Suprapubic skin (tissue), 4 donors: ENCODE results near the gene LRRC27. TPM values are rescaled to one million over a fixed set of nuclear protein-coding genes. Genes with fewer than 3 reads are reported as not detected.

Source experiments
- DNase-seq, 2 donors: peaks; one replicate each; pipeline ENCODE4 v3.0.0-alpha.2; 2019; ENCODE audit warnings: low spot score in 2 of 2
- H3K27ac ChIP-seq: fragments of 200-600 bp; sonication (generic); one replicate; pipeline ENCODE4 v1.5.1; 2019
- H3K27me3 ChIP-seq: fragments of 200-600 bp; sonication (generic); one replicate; pipeline ENCODE4 v1.5.1; 2019
- H3K36me3 ChIP-seq: fragments of 200-600 bp; sonication (generic); one replicate; pipeline ENCODE4 v1.5.1; 2019
- H3K4me1 ChIP-seq: fragments of 200-600 bp; sonication (generic); one replicate; pipeline ENCODE4 v1.5.1; 2019
- H3K4me3 ChIP-seq: fragments of 200-600 bp; sonication (generic); one replicate; pipeline ENCODE4 v1.5.1; 2019; ENCODE audit warnings: mild to moderate bottlenecking
- H3K9me3 ChIP-seq: fragments of 200-600 bp; sonication (generic); one replicate; pipeline ENCODE4 v1.5.1; 2019
- CTCF ChIP-seq, 2 donors: fragments of 200-600 bp in 1 of 2; fragments of 450-650 bp in 1 of 2; sonication (generic) in 1 of 2; IDR thresholded peaks; one replicate each; pipeline ENCODE4 v1.5.1; 2016 to 2019; ENCODE audit warnings: antibody characterized with exemption in 2 of 2, mild to moderate bottlenecking in 1 of 2, moderate library complexity in 1 of 2
- EP300 ChIP-seq: sonication (generic); formaldehyde crosslinking; IDR thresholded peaks from one replicate; pipeline ENCODE4 v1.6.1; 2017; ENCODE audit warnings: antibody characterized with exemption
- POLR2A ChIP-seq, 2 donors: fragments of 450-650 bp; IDR thresholded peaks; one replicate each; pipeline ENCODE4 v1.6.1; 2017; ENCODE audit warnings: antibody characterized with exemption in 2 of 2, mild to moderate bottlenecking in 2 of 2, moderate library complexity in 2 of 2
- POLR2AphosphoS5 ChIP-seq, 3 donors: sonication (generic); formaldehyde crosslinking; IDR thresholded peaks; one replicate each; pipeline ENCODE4 v1.6.1; 2017; ENCODE audit warnings: antibody characterized with exemption in 3 of 3
- WGBS: methylation state at CpG from one replicate; pipeline ENCODE4 v1.1.5; 2018; 5-methylcytosine and 5-hydroxymethylcytosine counted together
- total RNA-seq, 4 donors: library from RNA; depleted of rRNA; stranded (reverse); fragments of >200 nt; gene quantifications; one replicate each; pipeline ENCODE4 v1.1.0, GENCODE V29; 2016

LRRC27 gene
- total RNA-seq, 4 donors from 2014 or later, result 6.6 to 13.1 (median 7.1) TPM

GRCh38 chr10:132425757-132426155, 93.8 kb downstream of the LRRC27 start:
- 73% methylated on average over 9 of the region's 9 CpGs for WGBS
- DNase-seq, result no peak

GRCh38 chr10:132427006-132427771, 95.2 kb downstream of the LRRC27 start:
- Histone ChIP-seq H3K27me3 (no peaks in the 10 kb centered on the region), H3K9me3 (no peaks in the 10 kb centered on the region), H3K4me1 (peaks cover 37% of the 10 kb centered on the region), H3K4me3 (no peak overlapping the region), H3K27ac (no peak overlapping the region), H3K36me3 (no peaks in the 10 kb centered on the region)
- no peak for TF ChIP-seq EP300
- no peak for TF ChIP-seq POLR2AphosphoS5 (IDR thresholded peaks at IDR 0.05)
- TF ChIP-seq CTCF (IDR thresholded peaks at IDR 0.05), result no peak
- no peak for TF ChIP-seq POLR2A (IDR thresholded peaks at IDR 0.05)
- DNase-seq, result no peak
- WGBS, result 77% methylated on average over 10 of the region's 10 CpGs

More at GRCh38 chr10:132425757-132426155, 93.8 kb downstream of the LRRC27 start:
- Histone ChIP-seq H3K36me3 (no peaks in the 10 kb centered on the region), H3K4me1 (peaks cover 51% of the 10 kb centered on the region), H3K27me3 (no peaks in the 10 kb centered on the region), H3K4me3 (no peak overlapping the region), H3K27ac (no peak overlapping the region), H3K9me3 (no peaks in the 10 kb centered on the region)
- TF ChIP-seq POLR2AphosphoS5 (IDR thresholded peaks at IDR 0.05) (no peak), EP300 (no peak), CTCF (IDR thresholded peaks at IDR 0.05) (no peak), POLR2A (IDR thresholded peaks at IDR 0.05) (no peak)

GRCh38 chr10:132427939-132428367, 96.0 kb downstream of the LRRC27 start:
- Histone ChIP-seq H3K27me3 (no peaks in the 10 kb centered on the region), H3K4me1 (peaks cover 29% of the 10 kb centered on the region), H3K9me3 (no peaks in the 10 kb centered on the region), H3K4me3 (no peak overlapping the region), H3K36me3 (no peaks in the 10 kb centered on the region), H3K27ac (no peak overlapping the region)
- no peak for DNase-seq
- 90% methylated on average over 2 of the region's 2 CpGs for WGBS
- TF ChIP-seq POLR2A (IDR thresholded peaks at IDR 0.05), result no peak
- no peak for TF ChIP-seq POLR2AphosphoS5 (IDR thresholded peaks at IDR 0.05)
- no peak for TF ChIP-seq EP300

GRCh38 chr10:132428486-132428995, 96.5 kb downstream of the LRRC27 start:
- 97% methylated on average over 11 of the region's 11 CpGs for WGBS
- Histone ChIP-seq H3K36me3 (no peaks in the 10 kb centered on the region), H3K9me3 (no peaks in the 10 kb centered on the region), H3K4me3 (no peak overlapping the region), H3K27me3 (no peaks in the 10 kb centered on the region), H3K4me1 (peaks cover 24% of the 10 kb centered on the region), H3K27ac (no peak overlapping the region)
- no peak for TF ChIP-seq POLR2AphosphoS5 (IDR thresholded peaks at IDR 0.05)
- TF ChIP-seq CTCF (IDR thresholded peaks at IDR 0.05), result no peak
- TF ChIP-seq EP300, result no peak
- TF ChIP-seq POLR2A (IDR thresholded peaks at IDR 0.05), result no peak
- no peak for DNase-seq

Other genes with a start within 250 kb of the LRRC27 start
- gene DPYSL4, start 145.2 kb upstream of the LRRC27 start, total RNA-seq, result 1 to 10 TPM in 1 of 4 donors, under 1 TPM in 2, not detected in 1; 0.38 to 1.7 (median 0.91) TPM
- gene STK32C, start 24.2 kb upstream of the LRRC27 start, total RNA-seq, result 1 to 10 TPM; 1.3 to 5.6 (median 4.7) TPM
- 10 to 100 TPM; 15.2 to 19.4 (median 18.3) TPM for gene PWWP2B, start 65.0 kb downstream of the LRRC27 start, total RNA-seq
- 10 to 100 TPM; 28.1 to 39.1 (median 32.3) TPM for gene INPP5A, start 205.6 kb downstream of the LRRC27 start, total RNA-seq